ENCODE data around the gene QRICH2.
"Not testable (repeated sequence)": the region's sequence is repeated elsewhere in the genome, so short reads cannot be mapped to it uniquely, and the experiment has no call there.

Gene QRICH2

DNA sequence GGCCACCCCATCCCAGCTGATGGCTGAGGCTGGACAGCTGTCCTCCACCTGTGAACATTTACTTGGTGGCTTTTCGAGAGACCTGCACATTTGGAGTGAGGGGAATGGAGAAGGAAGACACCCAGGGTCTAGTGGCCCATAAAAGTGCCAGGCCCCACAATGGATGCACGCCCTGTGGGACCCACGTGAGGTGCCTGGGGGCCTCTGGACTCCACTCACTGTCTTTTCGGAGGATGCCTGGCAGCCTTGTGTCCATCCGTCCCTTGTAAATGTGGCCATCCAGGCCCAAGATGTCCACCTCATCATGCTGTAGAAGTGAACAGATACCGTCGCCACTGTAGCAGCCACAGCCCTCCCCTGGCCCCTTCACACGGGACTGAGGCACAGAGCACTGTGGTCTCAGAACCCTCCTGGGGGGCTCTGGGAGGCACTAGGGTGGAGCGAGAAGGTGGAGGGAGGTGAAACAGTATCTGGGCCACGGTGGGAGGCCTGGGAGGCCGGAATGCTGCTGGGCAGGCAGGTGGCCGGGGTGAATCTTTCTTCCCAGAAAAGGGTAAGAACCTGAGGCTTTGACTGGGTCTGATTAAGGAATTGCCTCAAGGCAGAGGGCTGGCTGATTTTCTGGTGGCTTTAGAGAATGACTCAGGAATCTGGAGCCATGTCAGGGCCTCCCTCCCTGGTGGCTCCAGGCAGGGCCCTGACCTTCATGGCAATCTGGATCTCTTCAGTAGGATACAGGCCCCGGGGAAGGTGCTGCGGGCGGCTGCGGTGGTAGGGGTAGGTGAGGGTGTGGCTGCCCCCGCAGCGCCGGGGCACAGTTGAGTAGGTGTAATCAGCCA lies 31.4 kb downstream of the QRICH2 start:
- DNase-seq: no peak

GRCh38 chr17:76276069-76276431 lies 32.0 kb downstream of the QRICH2 start:
- DNase-seq: no peak

DNA sequence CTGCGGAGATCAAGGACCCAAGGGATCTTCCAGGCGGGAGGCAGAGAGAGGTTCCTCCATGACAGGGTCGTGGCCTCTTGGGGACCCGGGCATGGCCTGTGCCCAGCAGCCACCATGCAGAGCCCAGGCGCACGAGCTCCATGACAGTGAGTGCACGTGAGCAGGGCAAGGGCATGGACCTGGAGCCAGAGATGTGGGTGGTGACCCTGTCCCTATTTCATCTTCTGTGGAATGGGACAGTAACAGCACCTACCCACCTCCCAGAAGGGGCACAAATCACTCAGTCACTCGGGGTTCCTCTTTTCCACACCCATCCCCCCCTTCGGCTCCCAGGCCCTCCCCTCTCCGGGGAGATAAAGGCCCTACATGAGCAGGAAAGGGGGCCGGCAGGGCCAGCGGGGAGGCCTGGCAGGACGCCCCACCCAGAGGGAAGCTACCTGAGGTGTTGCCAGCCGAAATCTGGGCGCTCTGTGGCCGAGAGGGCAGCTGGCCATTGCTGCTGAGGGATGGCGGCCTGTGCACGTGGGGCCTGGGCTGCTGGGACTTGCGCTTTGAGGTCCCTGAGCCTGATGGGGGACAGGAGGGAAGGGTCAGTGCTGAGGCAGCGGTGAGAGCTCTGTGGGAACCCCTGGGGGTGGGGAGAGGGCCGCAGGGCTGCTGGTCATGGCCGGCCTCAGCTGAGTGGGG lies 32.6 kb downstream of the QRICH2 start:
- DNase-seq: no peak

DNA sequence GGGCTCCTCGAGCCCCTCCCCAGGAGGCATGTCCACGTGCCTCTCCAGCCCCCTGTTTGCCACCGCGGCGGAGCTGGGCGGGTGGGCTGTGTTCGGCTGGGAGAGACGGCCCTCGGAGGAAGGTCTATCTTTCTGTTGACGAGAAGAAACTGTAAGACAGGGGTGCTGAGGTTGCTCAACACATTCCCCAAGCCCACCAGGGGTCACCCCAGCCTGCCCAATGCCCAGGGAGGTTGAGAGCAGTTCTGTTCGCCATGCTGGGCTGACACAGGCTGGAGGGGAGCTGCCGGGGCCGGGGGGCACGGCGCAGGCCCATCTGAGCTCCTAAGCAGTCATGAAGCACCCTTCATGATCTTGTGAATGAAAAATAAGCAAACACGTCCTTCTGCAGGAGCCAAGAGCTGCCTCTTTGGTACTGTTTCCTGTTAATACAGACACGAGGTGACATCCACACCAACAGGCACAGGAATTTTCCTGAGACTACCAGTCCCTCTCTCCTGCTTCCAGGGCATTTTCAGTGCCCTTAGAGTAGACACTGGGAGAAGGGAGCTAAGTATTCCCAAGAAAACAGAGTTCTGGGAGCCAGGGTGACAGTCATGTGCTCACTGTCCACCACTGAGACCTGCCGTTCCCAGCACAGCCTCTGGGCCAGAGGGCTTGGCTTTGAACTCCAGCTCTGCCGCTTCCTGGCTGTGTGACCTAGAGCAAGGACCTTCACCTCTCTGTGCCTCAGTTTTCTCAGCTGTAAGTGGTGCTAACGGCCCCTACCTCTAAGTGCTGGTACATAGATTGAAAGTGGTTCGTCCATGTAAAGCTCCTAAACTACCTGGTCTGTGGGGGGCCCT lies 33.7 kb downstream of the QRICH2 start:
- DNase-seq: no peak

DNA sequence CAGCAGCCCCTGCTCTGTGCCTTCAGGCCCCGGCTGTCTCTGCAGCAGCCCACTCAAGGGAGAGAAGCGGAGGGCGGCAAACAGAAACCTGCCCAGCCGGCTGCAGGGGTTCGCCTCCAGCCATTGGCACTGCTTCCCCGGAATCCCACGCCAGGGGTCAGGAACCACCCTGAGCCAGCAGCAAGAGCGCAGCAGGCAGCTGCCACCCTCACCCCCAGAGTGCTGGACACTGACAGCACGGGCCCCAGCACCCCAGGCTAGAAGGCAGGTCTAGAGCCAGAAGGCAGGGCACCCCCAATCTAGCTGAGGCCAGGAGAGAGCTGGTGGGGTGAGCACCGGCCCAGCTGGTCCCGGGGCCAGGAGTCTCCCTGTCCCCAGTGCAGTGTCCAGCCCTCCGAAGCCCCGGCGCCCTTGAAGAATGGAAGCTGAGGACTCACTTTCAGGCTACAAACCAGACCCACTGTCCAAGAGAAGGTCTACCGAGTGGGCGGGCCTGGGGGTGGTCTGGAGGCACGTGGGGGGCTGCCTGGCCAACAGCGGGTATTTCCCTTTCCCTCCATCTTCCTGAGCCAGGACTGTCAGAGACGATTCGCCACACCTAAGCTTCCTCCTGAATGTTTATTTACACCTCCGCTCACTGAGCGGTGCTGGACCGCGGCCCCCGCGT lies 34.5 kb downstream of the QRICH2 start:
- no peak for DNase-seq

DNA sequence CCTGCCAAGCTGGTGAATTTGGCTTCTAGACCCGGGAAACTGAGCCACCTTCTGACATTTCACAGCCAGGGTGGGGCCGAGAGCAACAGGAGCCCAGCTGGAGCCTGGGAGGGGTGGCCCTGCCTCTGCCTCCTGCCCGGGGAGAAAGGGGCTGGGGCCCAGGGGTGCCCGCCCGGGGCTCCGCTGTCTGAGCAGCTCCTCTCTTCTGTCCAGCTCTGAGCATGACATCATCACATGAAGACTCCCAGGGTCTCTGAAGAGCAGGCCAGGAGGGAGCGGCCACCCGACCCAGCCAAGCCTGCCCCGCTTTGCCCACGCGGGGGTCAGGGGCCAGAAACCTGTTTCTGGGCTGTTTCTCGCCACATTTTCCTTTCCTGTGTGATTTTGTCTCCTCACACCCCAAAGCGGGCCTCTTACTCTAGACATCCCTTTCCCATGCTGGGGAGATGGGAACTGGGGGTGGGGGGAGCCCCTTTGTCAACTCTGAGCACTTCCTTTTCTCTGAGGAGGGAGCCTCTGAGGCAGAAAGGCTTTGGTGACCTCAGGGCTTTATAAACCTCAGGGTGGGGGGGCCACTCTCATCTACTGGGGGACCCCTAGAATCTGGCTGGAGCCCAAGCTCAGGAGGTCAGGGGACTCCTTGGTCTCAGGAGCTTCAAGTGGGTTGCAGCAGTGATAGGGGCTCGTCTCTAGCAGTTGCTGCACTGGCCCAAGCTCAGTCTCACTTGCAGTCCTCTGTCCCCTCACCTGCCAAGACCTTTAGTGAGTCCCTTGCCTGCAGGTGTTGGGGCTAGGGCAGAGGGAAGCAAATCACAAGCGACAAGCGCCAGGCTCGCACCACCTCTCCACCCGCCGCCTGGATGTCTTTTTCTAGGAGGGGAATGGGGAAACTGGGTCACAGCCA lies 35.3 kb downstream of the QRICH2 start:
- DNase-seq: peak; percentile 56

GRCh38 chr17:76271669-76272540 lies 36.2 kb downstream of the QRICH2 start:
- DNase-seq: peak; percentile 80

GRCh38 chr17:76270770-76271668 lies 37.1 kb downstream of the QRICH2 start:
- no peak for DNase-seq

DNA sequence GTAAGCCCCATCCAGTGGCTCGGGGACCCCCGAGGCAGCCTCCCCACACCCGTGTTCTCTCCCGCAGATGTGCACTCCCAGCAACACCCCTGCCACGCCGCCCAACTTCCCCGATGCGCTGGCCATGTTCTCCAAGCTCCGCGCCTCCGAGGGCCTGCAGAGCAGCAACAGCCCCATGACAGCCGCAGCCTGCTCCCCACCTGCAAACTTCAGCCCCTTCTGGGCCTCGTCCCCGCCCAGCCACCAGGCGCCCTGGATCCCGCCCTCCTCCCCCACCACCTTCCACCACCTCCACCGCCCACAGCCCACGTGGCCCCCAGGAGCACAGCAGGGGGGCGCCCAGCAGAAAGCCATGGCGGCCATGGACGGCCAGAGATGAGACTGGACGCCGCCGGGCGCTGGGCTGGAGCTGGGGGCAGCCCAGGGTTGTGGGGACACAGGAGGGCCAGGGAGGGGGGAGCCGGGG lies 37.9 kb downstream of the QRICH2 start:
- DNase-seq: no peak

DNA sequence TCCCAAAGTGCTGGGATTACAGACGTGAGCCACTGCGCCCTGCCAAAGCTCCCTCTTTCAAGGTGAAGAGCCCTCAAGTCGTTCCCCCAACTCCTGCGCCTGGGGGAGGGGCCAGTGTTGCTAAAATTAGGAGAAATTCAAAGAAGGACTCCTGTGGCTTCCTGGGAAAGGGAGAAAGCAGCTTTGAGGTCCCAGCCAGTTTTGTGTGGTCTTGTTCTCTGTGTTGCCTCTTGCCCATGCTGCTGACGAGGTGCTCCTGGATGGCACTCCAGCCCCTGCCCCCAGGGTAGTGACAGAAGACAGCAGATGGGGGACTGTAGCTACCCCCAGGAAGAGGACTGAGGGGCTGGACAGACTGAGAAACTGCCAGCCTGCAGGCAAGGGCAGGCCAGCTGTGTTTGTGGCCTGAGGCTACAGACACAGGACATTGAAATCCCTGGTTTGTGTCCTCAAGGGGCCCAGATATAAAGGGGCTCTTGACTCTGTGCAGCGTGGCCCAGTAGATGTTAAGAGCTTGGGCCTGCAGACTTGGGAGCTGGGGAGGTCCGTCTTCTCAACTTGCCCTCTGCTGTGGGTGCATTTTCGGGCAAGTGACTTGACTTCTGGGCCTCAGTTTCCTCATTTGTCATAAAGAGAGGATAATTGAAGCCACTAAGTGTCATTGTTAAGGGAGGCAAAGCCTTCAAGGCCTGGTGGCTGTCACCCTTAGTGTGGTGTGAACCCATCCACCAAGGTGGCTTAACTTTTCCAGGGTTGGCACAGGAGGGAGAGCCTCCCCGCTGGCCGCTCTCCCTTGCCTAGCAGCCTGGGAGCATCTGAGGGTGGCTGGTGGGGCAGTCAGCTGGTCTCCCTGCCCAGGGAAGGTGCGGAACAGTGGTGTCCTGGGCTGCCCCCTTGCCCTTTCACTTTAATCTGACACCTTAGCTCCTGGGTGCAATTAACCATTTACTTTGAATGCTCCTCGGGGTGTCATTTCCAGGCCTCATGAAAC lies 38.8 kb downstream of the QRICH2 start:
- DNase-seq: no peak

DNA sequence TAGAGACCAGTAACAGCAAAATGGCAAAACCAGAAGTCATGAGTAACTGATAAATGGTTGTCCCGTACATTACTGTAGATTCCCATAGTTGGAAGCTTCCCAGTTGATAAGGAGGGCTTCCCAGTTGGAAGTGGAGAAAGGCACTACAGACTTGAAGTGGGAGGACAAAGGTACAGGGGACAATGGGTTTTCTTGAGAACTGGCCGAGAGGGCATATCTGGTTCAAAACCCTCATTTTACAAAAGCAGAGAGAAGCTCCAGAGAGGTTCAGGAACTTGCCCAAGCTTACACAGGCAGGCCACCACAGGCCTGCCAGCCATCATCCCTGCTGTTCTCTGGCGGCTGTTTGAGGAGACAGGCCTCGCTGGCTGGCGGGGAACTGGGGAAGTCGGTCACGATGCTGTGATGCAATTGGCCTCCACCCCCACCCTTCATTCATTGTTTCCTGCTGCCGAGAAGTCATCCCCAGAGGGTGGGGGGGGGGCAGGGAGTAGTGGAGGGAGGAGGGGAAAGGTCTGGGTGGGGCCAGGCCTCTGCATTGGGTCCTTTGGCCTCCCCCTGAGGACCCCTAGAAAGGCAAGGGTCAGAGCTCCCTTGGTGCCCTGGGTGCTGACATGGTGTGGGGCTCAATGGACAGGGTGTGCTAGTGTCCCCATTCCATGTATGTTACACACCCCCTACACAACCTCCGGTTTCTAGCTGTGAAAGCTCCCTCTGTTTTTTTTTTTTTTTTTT lies 39.9 kb downstream of the QRICH2 start:
- DNase-seq: peak; percentile 72

DNA sequence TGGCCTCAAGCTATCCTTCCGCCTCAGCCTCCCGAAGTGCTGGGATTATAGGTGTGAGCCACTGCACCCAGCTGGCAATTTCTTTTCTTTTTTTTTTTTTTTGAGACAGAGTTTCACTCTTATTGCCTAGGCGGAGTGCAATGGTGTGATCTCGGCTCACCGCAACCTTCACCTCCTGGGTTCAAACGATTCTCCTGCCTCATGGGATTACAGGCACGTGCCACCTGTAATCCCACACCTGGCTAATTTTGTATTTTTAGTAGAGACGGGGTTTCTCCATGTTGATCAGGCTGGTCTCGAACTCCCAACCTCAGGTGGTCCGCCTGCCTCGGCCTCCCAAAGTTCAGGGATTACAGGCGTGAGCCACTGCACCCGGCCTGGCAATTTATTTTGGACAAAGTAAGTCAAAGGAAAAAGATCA lies 40.5 kb downstream of the QRICH2 start:
- DNase-seq: not testable (repeated sequence)

DNA sequence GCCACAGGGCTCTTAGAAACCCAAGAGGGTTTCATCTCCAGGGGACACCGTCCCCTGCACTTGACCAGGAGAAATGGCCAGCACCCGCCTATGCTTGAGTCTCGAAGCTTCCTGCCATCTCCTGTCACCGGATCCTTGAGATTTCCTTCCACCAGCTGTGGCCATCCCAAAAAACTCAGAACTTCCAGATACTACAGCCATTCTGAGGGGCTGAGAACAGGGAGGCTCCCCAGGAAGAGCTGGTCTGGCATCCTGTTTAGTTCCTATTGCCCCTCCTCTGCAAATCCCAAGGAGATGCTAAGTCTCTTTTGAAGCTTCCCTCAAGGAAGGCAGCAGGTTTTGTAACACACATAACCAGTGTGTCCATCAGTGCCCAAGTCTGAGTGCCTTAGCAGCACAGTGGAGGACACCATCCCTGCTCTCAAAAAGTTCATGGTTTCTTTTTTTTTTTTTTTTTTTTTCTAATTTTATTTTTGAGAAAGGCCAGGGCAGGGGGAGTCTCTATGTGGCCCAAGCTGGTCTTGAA lies 41.0 kb downstream of the QRICH2 start:
- DNase-seq: no peak

DNA sequence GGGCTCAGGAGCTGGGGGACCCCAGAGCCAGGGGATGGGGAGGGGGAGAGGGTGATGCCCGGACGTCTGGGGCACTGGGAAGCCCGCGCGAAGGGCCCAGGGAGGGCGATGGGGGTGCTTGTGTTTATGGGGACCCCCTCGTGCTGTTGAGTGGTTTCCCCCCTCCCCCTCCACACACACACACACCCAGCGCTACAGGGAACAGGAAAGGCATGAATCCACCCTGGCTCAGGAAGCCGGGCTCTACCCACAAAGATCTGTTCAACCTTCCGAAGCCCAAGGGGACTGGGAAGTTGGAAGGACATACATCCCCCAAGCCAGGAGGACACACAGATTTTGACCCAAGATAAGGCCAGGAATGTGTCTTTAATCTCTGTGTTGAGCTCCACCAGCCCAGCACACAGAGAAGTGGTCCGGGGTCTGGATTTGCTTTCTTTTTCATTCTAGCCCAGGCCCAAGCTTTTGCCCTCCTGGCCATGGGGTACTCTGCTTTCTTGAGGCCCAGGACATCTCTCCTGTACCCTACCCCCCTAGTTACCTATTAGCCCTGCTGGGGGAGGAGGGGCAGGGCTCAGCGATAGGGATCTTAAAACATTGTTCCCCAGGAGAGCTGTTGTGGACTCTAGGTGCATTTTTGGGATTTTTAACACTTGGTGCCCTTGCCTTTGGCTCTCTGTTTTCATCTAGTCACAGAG lies 41.7 kb downstream of the QRICH2 start:
- DNase-seq: no peak

DNA sequence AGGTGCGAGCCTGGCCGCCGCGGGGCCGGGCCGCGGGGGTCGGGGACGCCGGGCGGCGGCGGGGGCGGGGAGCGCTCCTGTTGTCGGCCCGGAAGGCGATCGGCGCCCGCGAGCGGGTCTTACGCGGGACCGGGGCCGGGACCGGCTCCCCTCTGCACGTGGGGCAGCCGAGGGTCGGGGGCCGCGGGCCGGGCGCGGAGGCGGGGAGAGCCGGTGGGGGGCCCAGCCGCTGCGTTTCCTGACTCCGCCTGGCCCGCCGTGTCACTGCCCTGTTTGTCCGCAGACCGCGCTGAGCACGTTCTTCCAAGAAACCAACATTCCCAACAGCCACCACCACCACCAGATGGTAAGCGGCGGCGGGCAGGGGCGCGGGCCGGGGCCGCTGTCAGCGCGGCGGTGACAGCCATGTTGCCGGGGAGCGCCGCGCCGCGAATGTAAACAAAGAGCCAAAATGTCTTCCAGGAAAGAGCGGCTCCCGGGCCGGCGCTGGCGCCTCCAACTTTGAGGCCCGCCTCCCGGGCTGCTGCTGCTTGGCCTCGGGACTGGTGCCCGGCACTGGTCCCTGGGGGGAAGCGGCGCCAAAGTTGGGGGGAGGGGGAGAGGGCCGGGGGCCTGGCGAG lies 42.3 kb downstream of the QRICH2 start:
- peak; percentile 49 for DNase-seq

All from stimulated activated CD4-positive, alpha-beta T cell treated with anti-CD3 and anti-CD28 coated beads, Interleukin-12 subunit alpha, Interleukin-12 subunit beta, amount 100 ng/mL, for 4 hours (primary cell).